PC-3 (cell line): ENCODE data around the gene OPTC. TPM values are rescaled to one million over a fixed set of nuclear protein-coding genes. Genes with fewer than 3 reads are reported as not detected.

Source experiments
- ATAC-seq: fragments of 200-7000 bp; cut with Tn5 transposase; 2 replicates; pipeline ENCODE4 v1.9.1; 2020; ENCODE audit warnings: mild to moderate bottlenecking, moderate library complexity
- BruUV-seq: library from RNA; stranded (reverse); fragments of 400-500 nt; replicated peaks from 2 replicates; lab custom pipeline; 2021; lab: Mats Ljungman, UMichigan
- CTCF ChIA-PET: fragments of 300-600 bp; sonication (Branson Sonifier 250); formaldehyde crosslinking; loops from one replicate; lab custom pipeline; 2022; ENCODE audit warnings: antibody characterized with exemption; lab: Charles Lee
- POLR2A ChIA-PET: fragments of 300-600 bp; sonication (Branson Sonifier 250); formaldehyde crosslinking; loops from one replicate; lab custom pipeline; 2022; ENCODE audit warnings: antibody characterized with exemption; ENCODE audit not compliant: unreplicated experiment; lab: Charles Lee
- DNase-seq: peaks from one replicate; pipeline ENCODE4 v3.0.0-alpha.2; 2015
- H2AFZ ChIP-seq: fragments of 300-600 bp; sonication (generic); 2 replicates; pipeline ENCODE4 v1.6.0; 2016; ENCODE audit warnings: antibody characterized with exemption, low read length
- H3F3A ChIP-seq: fragments of 300-600 bp; sonication (generic); one replicate; pipeline ENCODE4 v1.6.0; 2017; ENCODE audit warnings: antibody characterized with exemption, low read length, control low read depth, mild to moderate bottlenecking; ENCODE audit not compliant: unreplicated experiment
- H3K27ac ChIP-seq: fragments of 300-600 bp; sonication (generic); 2 replicates; pipeline ENCODE4 v1.5.1; 2016; ENCODE audit warnings: mild to moderate bottlenecking, low read length
- H3K27me3 ChIP-seq: fragments of 300-600 bp; sonication (generic); 2 replicates; pipeline ENCODE4 v1.6.1; 2016; ENCODE audit warnings: low read length, mixed read lengths
- H3K36me3 ChIP-seq: fragments of 300-600 bp; sonication (generic); 2 replicates; pipeline ENCODE4 v1.6.1; 2016; ENCODE audit warnings: low read depth, mixed run types, low read length, mixed read lengths
- H3K4me1 ChIP-seq: fragments of 300-600 bp; sonication (generic); 2 replicates; pipeline ENCODE4 v1.5.1; 2016; ENCODE audit warnings: low read length; ENCODE audit not compliant: insufficient read depth
- H3K4me2 ChIP-seq: fragments of 300-600 bp; sonication (generic); 2 replicates; pipeline ENCODE4 v1.6.0; 2016; ENCODE audit warnings: low read length
- H3K4me3 ChIP-seq: fragments of 300-600 bp; sonication (generic); 2 replicates; pipeline ENCODE4 v1.5.1; 2016; ENCODE audit warnings: mild to moderate bottlenecking, low read length, mixed read lengths
- H3K79me2 ChIP-seq: fragments of 300-600 bp; sonication (generic); 2 replicates; pipeline ENCODE4 v1.6.1; 2017; ENCODE audit warnings: low read length, mixed read lengths
- H3K9ac ChIP-seq: fragments of 300-600 bp; sonication (generic); 2 replicates; pipeline ENCODE4 v1.6.0; 2016; ENCODE audit warnings: mild to moderate bottlenecking, low read length
- H3K9me2 ChIP-seq: fragments of 300-600 bp; sonication (generic); replicated peaks from 2 replicates; pipeline ENCODE4 v1.6.1; 2016; ENCODE audit warnings: mixed run types, low read length, mixed read lengths
- H3K9me3 ChIP-seq: fragments of 300-600 bp; sonication (generic); 2 replicates; pipeline ENCODE4 v1.6.1; 2016; ENCODE audit warnings: low read length, mixed read lengths
- H4K20me1 ChIP-seq: fragments of 300-600 bp; sonication (generic); 2 replicates; pipeline ENCODE4 v1.6.1; 2016; ENCODE audit warnings: low read length, mixed read lengths
- CTCF ChIP-seq: fragments of 300-600 bp; sonication (generic); conservative IDR thresholded peaks from 2 replicates; pipeline ENCODE4 v1.5.1; 2017; ENCODE audit warnings: antibody characterized with exemption, low read depth, mild to moderate bottlenecking, low read length
- EZH2 ChIP-seq: fragments of 300-600 bp; sonication (generic); IDR thresholded peaks from one replicate; pipeline ENCODE4 v1.6.1; 2017; ENCODE audit warnings: antibody characterized with exemption, mild to moderate bottlenecking, low read length; ENCODE audit not compliant: unreplicated experiment
- EZH2phosphoT487 ChIP-seq: fragments of 300-600 bp; sonication (generic); IDR thresholded peaks from 2 replicates; pipeline ENCODE4 v1.6.1; 2018; ENCODE audit warnings: mild to moderate bottlenecking, antibody characterized with exemption, low read length, borderline replicate concordance
- intact Hi-C: fragments of 100-400 bp; cut with micrococcal nuclease; formaldehyde crosslinking; loops from 2 replicates; pipeline ENCODE4 v1.9.0; 2023
- total RNA-seq: library from RNA; depleted of rRNA; stranded (reverse); fragments of >200 nt; gene quantifications from 2 replicates; pipeline ENCODE4 v1.2.3, GENCODE V29; 2014

OPTC gene
- total RNA-seq, 1 experiment from 2014 or later, result not detected

GRCh38 chr1:203521074-203521794, 27.3 kb downstream of the OPTC start:
- H3K36me3 ChIP-seq, result no peaks in the 10 kb centered on the region
- H3K9me2 ChIP-seq, result no peaks in the 10 kb centered on the region
- ChIA-PET CTCF (no interaction called here), POLR2A (no interaction called here)
- intact Hi-C loops, result no loop called here
- ATAC-seq (peak; percentile 39), DNase-seq (no peak)
- H3K9me3 ChIP-seq, result no peaks in the 10 kb centered on the region
- H3K79me2 ChIP-seq, result no peaks in the 10 kb centered on the region
- no peaks in the 10 kb centered on the region for H3F3A ChIP-seq
- no TSS peak for BruUV-seq
- no peak overlapping the region for H3K4me3 ChIP-seq
- peaks cover 21% of the 10 kb centered on the region for H3K4me1 ChIP-seq
- no peak overlapping the region for H2AFZ ChIP-seq
- no peak overlapping the region for H3K9ac ChIP-seq
- TF ChIP-seq EZH2 (no peak), CTCF (no peak), EZH2phosphoT487 (no peak)
- no peaks in the 10 kb centered on the region for H4K20me1 ChIP-seq
- H3K4me2 ChIP-seq, result no peak overlapping the region
- H3K27me3 ChIP-seq, result no peaks in the 10 kb centered on the region
- no peak overlapping the region for H3K27ac ChIP-seq

GRCh38 chr1:203521812-203522211, 27.9 kb downstream of the OPTC start:
- H3K9ac ChIP-seq, result no peak overlapping the region
- CTCF ChIA-PET, result no interaction called here

More at GRCh38 chr1:203521812-203522211, 27.9 kb downstream of the OPTC start:
- no peak for ATAC-seq
- H3K4me2 ChIP-seq, result no peak overlapping the region
- BruUV-seq, result no TSS peak
- DNase-seq, result no peak
- no peaks in the 10 kb centered on the region for H3K79me2 ChIP-seq
- no peaks in the 10 kb centered on the region for H4K20me1 ChIP-seq
- H3K9me3 ChIP-seq, result no peaks in the 10 kb centered on the region
- no peak overlapping the region for H3K27ac ChIP-seq
- no peaks in the 10 kb centered on the region for H3K9me2 ChIP-seq
- no peak for TF ChIP-seq EZH2phosphoT487
- TF ChIP-seq CTCF, result no peak
- TF ChIP-seq EZH2, result no peak
- H3K36me3 ChIP-seq, result no peaks in the 10 kb centered on the region
- POLR2A ChIA-PET, result no interaction called here
- no peaks in the 10 kb centered on the region for H3F3A ChIP-seq
- intact Hi-C loops, result no loop called here
- H2AFZ ChIP-seq, result no peak overlapping the region
- no peaks in the 10 kb centered on the region for H3K27me3 ChIP-seq
- H3K4me1 ChIP-seq, result peaks cover 27% of the 10 kb centered on the region
- no peak overlapping the region for H3K4me3 ChIP-seq
